Glutamatergic neuron (in vitro differentiated cells): ENCODE data around the gene TRA2B. TPM values are rescaled to one million over a fixed set of nuclear protein-coding genes. Genes with fewer than 3 reads are reported as not detected.

Experiments used
- DNase-seq: peaks from one replicate; pipeline ENCODE4 v3.0.0; 2022
- H3K27ac Mint-ChIP-seq: one replicate; pipeline ENCODE4 v1.8.0; 2020; ENCODE audit warnings: mild to moderate bottlenecking, mixed read lengths, inconsistent platforms; ENCODE audit not compliant: unreplicated experiment
- H3K27me3 Mint-ChIP-seq: one replicate; pipeline ENCODE4 v1.8.0; 2020; ENCODE audit warnings: mild to moderate bottlenecking, moderate library complexity, mixed read lengths, inconsistent platforms; ENCODE audit not compliant: unreplicated experiment
- H3K36me3 Mint-ChIP-seq: one replicate; pipeline ENCODE4 v1.8.0; 2020; ENCODE audit warnings: mild to moderate bottlenecking, mixed read lengths, inconsistent platforms; ENCODE audit not compliant: unreplicated experiment
- H3K4me1 Mint-ChIP-seq: one replicate; pipeline ENCODE4 v1.8.0; 2020; ENCODE audit warnings: mild to moderate bottlenecking, low read depth, mixed read lengths, inconsistent platforms; ENCODE audit not compliant: unreplicated experiment
- H3K4me3 Mint-ChIP-seq: one replicate; pipeline ENCODE4 v1.8.0; 2020; ENCODE audit warnings: mild to moderate bottlenecking, mixed read lengths, inconsistent platforms; ENCODE audit not compliant: unreplicated experiment
- H3K9me3 Mint-ChIP-seq: one replicate; pipeline ENCODE4 v1.8.0; 2020; ENCODE audit warnings: mild to moderate bottlenecking, moderate library complexity, mixed read lengths, inconsistent platforms; ENCODE audit not compliant: unreplicated experiment
- total RNA-seq: library from RNA; stranded (reverse); fragmentation: NEBNext Ultra II Directional; extraction: Animal tissue kit (Norgen Biotek cat#: 25700); gene quantifications from one replicate; pipeline ENCODE4 v1.2.1, GENCODE V29; 2021; ENCODE audit not compliant: unreplicated experiment
- TF ChIP-seq, protein P1 (sequence below): fragments of 200-600 bp; sonication (generic); IDR thresholded peaks from one replicate; pipeline ENCODE4 v1.5.0; 2021; ENCODE audit not compliant: partially characterized antibody, unreplicated experiment

Gene TRA2B
- total RNA-seq, 1 donor from 2014 or later, result 160 TPM

- H3K4me3 Mint-ChIP-seq, result no peak overlapping the region
- no peaks in the 10 kb centered on the region for H3K27me3 Mint-ChIP-seq
- no peaks in the 10 kb centered on the region for H3K36me3 Mint-ChIP-seq
- H3K27ac Mint-ChIP-seq, result no peak overlapping the region
- H3K9me3 Mint-ChIP-seq, result no peaks in the 10 kb centered on the region
- no peak for DNase-seq
- TF ChIP-seq, protein P1, sequence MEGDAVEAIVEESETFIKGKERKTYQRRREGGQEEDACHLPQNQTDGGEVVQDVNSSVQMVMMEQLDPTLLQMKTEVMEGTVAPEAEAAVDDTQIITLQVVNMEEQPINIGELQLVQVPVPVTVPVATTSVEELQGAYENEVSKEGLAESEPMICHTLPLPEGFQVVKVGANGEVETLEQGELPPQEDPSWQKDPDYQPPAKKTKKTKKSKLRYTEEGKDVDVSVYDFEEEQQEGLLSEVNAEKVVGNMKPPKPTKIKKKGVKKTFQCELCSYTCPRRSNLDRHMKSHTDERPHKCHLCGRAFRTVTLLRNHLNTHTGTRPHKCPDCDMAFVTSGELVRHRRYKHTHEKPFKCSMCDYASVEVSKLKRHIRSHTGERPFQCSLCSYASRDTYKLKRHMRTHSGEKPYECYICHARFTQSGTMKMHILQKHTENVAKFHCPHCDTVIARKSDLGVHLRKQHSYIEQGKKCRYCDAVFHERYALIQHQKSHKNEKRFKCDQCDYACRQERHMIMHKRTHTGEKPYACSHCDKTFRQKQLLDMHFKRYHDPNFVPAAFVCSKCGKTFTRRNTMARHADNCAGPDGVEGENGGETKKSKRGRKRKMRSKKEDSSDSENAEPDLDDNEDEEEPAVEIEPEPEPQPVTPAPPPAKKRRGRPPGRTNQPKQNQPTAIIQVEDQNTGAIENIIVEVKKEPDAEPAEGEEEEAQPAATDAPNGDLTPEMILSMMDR, result no peak
- H3K4me1 Mint-ChIP-seq, result no peaks in the 10 kb centered on the region
These were observed 20.8 kb upstream of the TRA2B start for GRCh38 chr3:185958626-185959025.

- Mint-ChIP-seq H3K27ac (no peak overlapping the region), H3K36me3 (no peaks in the 10 kb centered on the region), H3K9me3 (no peaks in the 10 kb centered on the region), H3K4me3 (no peak overlapping the region), H3K27me3 (no peaks in the 10 kb centered on the region), H3K4me1 (no peaks in the 10 kb centered on the region)
- TF ChIP-seq, protein P1, result no peak
- no peak for DNase-seq
These were observed 18.4 kb upstream of the TRA2B start for GRCh38 chr3:185956244-185956643.

GRCh38 chr3:185954366-185954723, 16.5 kb upstream of the TRA2B start:
- no peaks in the 10 kb centered on the region for H3K36me3 Mint-ChIP-seq
- no peak for DNase-seq
- no peak overlapping the region for H3K27ac Mint-ChIP-seq
- no peaks in the 10 kb centered on the region for H3K27me3 Mint-ChIP-seq
- H3K9me3 Mint-ChIP-seq, result no peaks in the 10 kb centered on the region
- H3K4me3 Mint-ChIP-seq, result no peak overlapping the region
- TF ChIP-seq, protein P1, result no peak
- no peaks in the 10 kb centered on the region for H3K4me1 Mint-ChIP-seq

- Mint-ChIP-seq H3K4me3 (no peak overlapping the region), H3K9me3 (no peaks in the 10 kb centered on the region), H3K4me1 (no peaks in the 10 kb centered on the region), H3K36me3 (no peaks in the 10 kb centered on the region), H3K27me3 (no peaks in the 10 kb centered on the region), H3K27ac (no peak overlapping the region)
- no peak for DNase-seq
- TF ChIP-seq, protein P1, result no peak
These were observed 12.9 kb upstream of the TRA2B start for GRCh38 chr3:185950728-185951127.

DNA sequence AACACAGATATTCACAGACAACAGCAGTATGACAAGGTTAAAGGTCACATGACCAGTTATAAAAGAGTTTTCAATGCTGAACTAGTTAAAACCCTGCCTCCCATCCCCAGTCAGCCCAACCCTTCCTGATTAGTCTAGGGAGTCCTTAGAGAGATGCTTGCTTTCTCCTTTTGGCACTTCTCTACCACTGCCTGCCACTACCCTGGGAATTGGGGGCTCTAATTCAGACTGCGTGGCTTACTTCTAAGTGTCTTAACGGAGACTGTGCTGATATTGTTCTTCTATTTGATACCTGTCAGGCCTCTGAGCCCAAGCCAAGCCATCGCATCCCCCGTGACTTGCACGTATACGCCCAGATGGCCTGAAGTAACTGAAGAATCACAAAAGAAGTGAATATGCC, 11.7 kb upstream of the TRA2B start:
- DNase-seq, result no peak
- H3K27me3 Mint-ChIP-seq, result no peaks in the 10 kb centered on the region
- no peaks in the 10 kb centered on the region for H3K36me3 Mint-ChIP-seq
- no peak overlapping the region for H3K4me3 Mint-ChIP-seq
- no peaks in the 10 kb centered on the region for H3K4me1 Mint-ChIP-seq
- no peak overlapping the region for H3K27ac Mint-ChIP-seq
- TF ChIP-seq, protein P1, result no peak
- H3K9me3 Mint-ChIP-seq, result no peaks in the 10 kb centered on the region
